B cell (primary cell): ENCODE data around the gene PCDH15. TPM values are rescaled to one million over a fixed set of nuclear protein-coding genes. Genes with fewer than 3 reads are reported as not detected.

ENCODE experiments used
- ATAC-seq: fragments of 200-7000 bp; cut with Tn5 transposase; one replicate; pipeline ENCODE4 v1.10.0; 2021; ENCODE audit warnings: low read depth, mild to moderate bottlenecking, moderate number of reproducible peaks, moderate library complexity
- CTCF ChIA-PET: fragments of 350-600 bp; sonication (Branson Sonifier 250); formaldehyde crosslinking; loops from one replicate; lab custom pipeline; 2021; ENCODE audit warnings: antibody characterized with exemption, inconsistent platforms; lab: Charles Lee
- POLR2A ChIA-PET: fragments of 350-600 bp; sonication (Branson Sonifier 250); formaldehyde crosslinking; loops from one replicate; lab custom pipeline; 2021; ENCODE audit warnings: antibody characterized with exemption; lab: Charles Lee
- DNase-seq: peaks from one replicate; pipeline ENCODE4 v3.0.0; 2013
- H2AFZ ChIP-seq: 2 replicates; pipeline ENCODE4 v1.6.1; 2012; ENCODE audit warnings: mild to moderate bottlenecking, low read depth, low read length; ENCODE audit not compliant: insufficient read depth, poor library complexity, severe bottlenecking
- H3K27ac ChIP-seq, 2 donors: 1 replicate in 1 of 2; 2 replicates in 1 of 2; pipeline ENCODE4 v1.5.1; 2012 to 2013; ENCODE audit warnings: low read length in 2 of 2, mild to moderate bottlenecking in 2 of 2, moderate library complexity in 1 of 2
- H3K27me3 ChIP-seq, 4 experiments: fragments of 200-600 bp in 1 of 4; sonication (generic) in 1 of 4; replicated peaks in 1 of 4; 1 replicate in 2 of 4; 2 replicates in 2 of 4; pipeline versions ENCODE4 v1.6.1 to v1.7.0; 2013 to 2016; ENCODE audit warnings: low read length in 3 of 4, mild to moderate bottlenecking in 2 of 4, mixed read lengths in 1 of 4, moderate library complexity in 1 of 4; ENCODE audit not compliant: insufficient read depth in 4 of 4, control insufficient read depth in 3 of 4; ENCODE audit errors: control extremely low read depth in 1 of 4
- H3K36me3 ChIP-seq, 2 experiments: replicated peaks in 1 of 2; 1 replicate in 1 of 2; 2 replicates in 1 of 2; pipeline versions ENCODE4 v1.6.1 to v1.7.1; 2013; ENCODE audit warnings: low read length in 1 of 2; ENCODE audit not compliant: insufficient read depth in 2 of 2, control insufficient read depth in 1 of 2; ENCODE audit errors: control extremely low read depth in 1 of 2, extremely low read depth in 1 of 2
- H3K4me1 ChIP-seq, 2 donors: fragments of 200-600 bp in 1 of 2; sonication (generic) in 1 of 2; 1 replicate in 1 of 2; 2 replicates in 1 of 2; pipeline versions ENCODE4 v1.5.1 to v1.6.1; 2013 to 2017; ENCODE audit warnings: low read length in 2 of 2; ENCODE audit not compliant: control insufficient read depth in 2 of 2, insufficient read depth in 2 of 2
- H3K4me2 ChIP-seq: replicated peaks from 2 replicates; pipeline ENCODE3; 2012; ENCODE audit warnings: mild to moderate bottlenecking, low read depth, low read length; ENCODE audit not compliant: poor library complexity, severe bottlenecking
- H3K4me3 ChIP-seq, 5 experiments: fragments of 200-600 bp in 1 of 5; sonication (generic) in 1 of 5; 1 replicate in 3 of 5; 2 replicates in 2 of 5; pipeline versions ENCODE4 v1.5.1 to v1.7.0; 2011 to 2016; ENCODE audit warnings: low read length in 4 of 5, mild to moderate bottlenecking in 4 of 5, low read depth in 2 of 5, control low read depth in 1 of 5, moderate library complexity in 1 of 5; ENCODE audit not compliant: insufficient read depth in 1 of 5; ENCODE audit errors: control extremely low read depth in 1 of 5, extremely low read depth in 1 of 5
- H3K79me2 ChIP-seq: fragments of 200-600 bp; sonication (generic); one replicate; pipeline ENCODE4 v1.6.0; 2016; ENCODE audit warnings: low read length; ENCODE audit not compliant: control insufficient read depth, insufficient read depth
- H3K9ac ChIP-seq: fragments of 200-600 bp; sonication (generic); 2 replicates; pipeline ENCODE4 v1.6.1; 2017; ENCODE audit warnings: mild to moderate bottlenecking, low read length, moderate library complexity
- H3K9me3 ChIP-seq, 3 donors: one replicate each; pipeline versions ENCODE4 v1.6.1 to v1.7.1; 2013; ENCODE audit warnings: low read length in 2 of 3; ENCODE audit not compliant: control insufficient read depth in 2 of 3, insufficient read depth in 1 of 3; ENCODE audit errors: control extremely low read depth in 1 of 3
- H4K20me1 ChIP-seq: 2 replicates; pipeline ENCODE4 v1.6.0; 2012; ENCODE audit warnings: mild to moderate bottlenecking, low read length; ENCODE audit not compliant: insufficient read depth, control insufficient read depth, poor library complexity, severe bottlenecking
- H3K27ac Mint-ChIP-seq: one replicate; pipeline ENCODE4 v1.8.0; 2021; ENCODE audit warnings: mixed read lengths
- H3K27me3 Mint-ChIP-seq: one replicate; pipeline ENCODE4 v1.8.0; 2021; ENCODE audit warnings: mixed read lengths
- H3K4me1 Mint-ChIP-seq: one replicate; pipeline ENCODE4 v1.8.0; 2021; ENCODE audit warnings: mixed read lengths
- H3K4me3 Mint-ChIP-seq: one replicate; pipeline ENCODE4 v1.8.0; 2021; ENCODE audit warnings: mixed read lengths
- H3K9me3 Mint-ChIP-seq: one replicate; pipeline ENCODE4 v1.8.0; 2022; ENCODE audit warnings: mixed read lengths; ENCODE audit not compliant: insufficient read depth
- CTCF ChIP-seq: fragments of 200-600 bp; IDR thresholded peaks from one replicate; pipeline ENCODE4 v1.8.0; 2022; ENCODE audit warnings: antibody characterized with exemption, mild to moderate bottlenecking
- EZH2 ChIP-seq: IDR thresholded peaks from 2 replicates; pipeline ENCODE4 v1.6.1; 2012; ENCODE audit warnings: borderline replicate concordance, low read depth, mild to moderate bottlenecking, moderate library complexity, low read length; ENCODE audit not compliant: insufficient read depth, poor library complexity, severe bottlenecking
- WGBS: methylation state at CpG from one replicate; pipeline ENCODE4 v1.1.5; 2013; ENCODE audit warnings: missing lambda C conversion rate; ENCODE audit not compliant: insufficient coverage; 5-methylcytosine and 5-hydroxymethylcytosine counted together
- intact Hi-C: fragments of 100-400 bp; cut with micrococcal nuclease; formaldehyde crosslinking; loops from one replicate; pipeline ENCODE4 v1.10.0; 2022
- polyA plus RNA-seq: library from polyadenylated mRNA; depleted of rRNA; stranded (reverse); fragments of >200 nt; gene quantifications from 2 replicates; pipeline ENCODE4 v1.2.3, GENCODE V29; 2012
- total RNA-seq, 2 donors: library from RNA; stranded (reverse); fragments of 120-200 nt in 1 of 2; gene quantifications; 1 replicate in 1 of 2; 2 replicates in 1 of 2; pipeline versions ENCODE4 v1.2.3 to v1.2.4, GENCODE V29; 2013 to 2022

PCDH15 gene
- total and polyA plus RNA-seq, 2 donors (not counting 1 experiment from before 2014, with no cell fraction given) = not detected

GRCh38 chr10:54064215-54064614, 736.8 kb downstream of the PCDH15 start:
- H3K9ac ChIP-seq = no peak overlapping the region
- H3K9me3 Mint-ChIP-seq = no peaks in the 10 kb centered on the region
- H2AFZ ChIP-seq = no peak overlapping the region
- no peak overlapping the region for H3K27ac Mint-ChIP-seq
- no peak overlapping the region for H3K4me3 ChIP-seq
- H3K36me3 ChIP-seq = no peaks in the 10 kb centered on the region
- H3K9me3 ChIP-seq = peaks cover 0 to 15% (median 0%) of the 10 kb centered on the region in 3 donors
- 96% methylated on average over 5 of the region's 5 CpGs for WGBS
- ChIA-PET POLR2A (no interaction called here), CTCF (no interaction called here)
- no peaks in the 10 kb centered on the region for H3K79me2 ChIP-seq
- ATAC-seq (no peak), DNase-seq (no peak)
- H3K4me2 ChIP-seq = no peak overlapping the region
- intact Hi-C loops = no loop called here
- no peak overlapping the region for H3K27ac ChIP-seq
- H3K4me1 ChIP-seq = no peaks in the 10 kb centered on the region
- no peaks in the 10 kb centered on the region for H4K20me1 ChIP-seq
- TF ChIP-seq EZH2 (no peak), CTCF (no peak)
- H3K4me1 Mint-ChIP-seq = no peaks in the 10 kb centered on the region
- H3K4me3 Mint-ChIP-seq = no peak overlapping the region
- no peaks in the 10 kb centered on the region for H3K27me3 ChIP-seq
- H3K27me3 Mint-ChIP-seq = no peaks in the 10 kb centered on the region

- Histone ChIP-seq H3K27ac (no peak overlapping the region), H3K36me3 (no peaks in the 10 kb centered on the region), H3K9ac (no peak overlapping the region), H3K9me3 (peaks cover 0 to 15% (median 0%) of the 10 kb centered on the region in 3 donors), H3K4me3 (no peak overlapping the region), H3K27me3 (no peaks in the 10 kb centered on the region), H2AFZ (no peak overlapping the region), H3K4me2 (no peak overlapping the region), H3K79me2 (no peaks in the 10 kb centered on the region), H4K20me1 (no peaks in the 10 kb centered on the region), H3K4me1 (no peaks in the 10 kb centered on the region)
- no peak overlapping the region for H3K4me3 Mint-ChIP-seq
- H3K4me1 Mint-ChIP-seq = no peaks in the 10 kb centered on the region
- ChIA-PET POLR2A (no interaction called here), CTCF (no interaction called here)
- H3K27me3 Mint-ChIP-seq = no peaks in the 10 kb centered on the region
- H3K27ac Mint-ChIP-seq = no peak overlapping the region
- H3K9me3 Mint-ChIP-seq = no peaks in the 10 kb centered on the region
- DNase-seq (no peak), ATAC-seq (no peak)
- intact Hi-C loops = no loop called here
- TF ChIP-seq EZH2 (no peak), CTCF (no peak)
- WGBS = 97% methylated on average over 11 of the region's 14 CpGs
Observed at GRCh38 chr10:54063514-54063913, 737.5 kb downstream of the PCDH15 start.
